Hepatocyte (in vitro differentiated cells): Measurements from ENCODE around the gene TWSG1. TPM values are rescaled to one million over a fixed set of nuclear protein-coding genes. Genes with fewer than 3 reads are reported as not detected.
"Not testable (repeated sequence)": the region's sequence is repeated elsewhere in the genome, so short reads cannot be mapped to it uniquely, and the experiment has no call there.

ENCODE experiments used
- DNase-seq: peaks from one replicate; pipeline ENCODE4 v3.0.0-alpha.2; 2016; ENCODE audit warnings: low spot score
- H2AFZ ChIP-seq: fragments of 200-600 bp; sonication (generic); 2 replicates; pipeline ENCODE4 v1.6.0; 2016; ENCODE audit warnings: antibody characterized with exemption, mild to moderate bottlenecking
- H3K27ac ChIP-seq: fragments of 200-600 bp; sonication (generic); 2 replicates; pipeline ENCODE4 v1.5.1; 2016; ENCODE audit warnings: mild to moderate bottlenecking
- H3K27me3 ChIP-seq: fragments of 200-600 bp; sonication (generic); 2 replicates; pipeline ENCODE4 v1.6.1; 2016
- H3K36me3 ChIP-seq: fragments of 200-600 bp; sonication (generic); replicated peaks from 2 replicates; pipeline ENCODE4 v1.5.1; 2016; ENCODE audit warnings: low read depth; ENCODE audit not compliant: insufficient read depth
- H3K4me1 ChIP-seq: fragments of 200-600 bp; sonication (generic); 2 replicates; pipeline ENCODE4 v1.5.1; 2016; ENCODE audit warnings: mild to moderate bottlenecking, moderate library complexity; ENCODE audit not compliant: insufficient read depth
- H3K4me2 ChIP-seq: fragments of 200-600 bp; sonication (generic); 2 replicates; pipeline ENCODE4 v1.6.0; 2016
- H3K4me3 ChIP-seq: fragments of 200-600 bp; sonication (generic); 2 replicates; pipeline ENCODE4 v1.5.1; 2016; ENCODE audit warnings: mild to moderate bottlenecking
- H3K79me2 ChIP-seq: fragments of 200-600 bp; sonication (generic); 2 replicates; pipeline ENCODE4 v1.6.0; 2017; ENCODE audit warnings: mild to moderate bottlenecking
- H3K9me2 ChIP-seq: fragments of 200-600 bp; sonication (generic); replicated peaks from 2 replicates; pipeline ENCODE4 v1.6.0; 2017; ENCODE audit warnings: mild to moderate bottlenecking; ENCODE audit not compliant: insufficient read depth
- H3K9me3 ChIP-seq: fragments of 200-600 bp; sonication (generic); 2 replicates; pipeline ENCODE4 v1.5.1; 2016; ENCODE audit warnings: low read depth, mild to moderate bottlenecking
- H4K20me1 ChIP-seq: fragments of 200-600 bp; sonication (generic); 2 replicates; pipeline ENCODE4 v1.6.0; 2016; ENCODE audit warnings: mild to moderate bottlenecking; ENCODE audit not compliant: insufficient read depth, poor library complexity, severe bottlenecking
- CTCF ChIP-seq: fragments of 200-600 bp; sonication (generic); IDR thresholded peaks from 2 replicates; pipeline ENCODE4 v1.5.1; 2016; ENCODE audit warnings: antibody characterized with exemption, mild to moderate bottlenecking; ENCODE audit not compliant: poor library complexity
- EZH2 ChIP-seq: fragments of 200-600 bp; sonication (generic); IDR thresholded peaks from 2 replicates; pipeline ENCODE4 v1.6.1; 2016; ENCODE audit warnings: antibody characterized with exemption, mild to moderate bottlenecking, borderline replicate concordance
- EZH2phosphoT487 ChIP-seq: fragments of 200-600 bp; sonication (generic); IDR thresholded peaks from one replicate; pipeline ENCODE4 v1.6.1; 2018; ENCODE audit warnings: antibody characterized with exemption, mild to moderate bottlenecking, low read depth, moderate library complexity; ENCODE audit not compliant: unreplicated experiment, severe bottlenecking
- WGBS: methylation state at CpG from one replicate; pipeline ENCODE4 v1.1.6; 2016; ENCODE audit warnings: low lambda C conversion rate; ENCODE audit errors: missing lambda C conversion rate; 5-methylcytosine and 5-hydroxymethylcytosine counted together
- polyA plus RNA-seq: library from polyadenylated mRNA; unstranded; fragments of >200 nt; fragmentation: Nextera tagmentation; extraction: Ambion mirVana; gene quantifications from 2 replicates; pipeline ENCODE4 v1.2.1, GENCODE V29; 2016
- total RNA-seq: library from RNA; depleted of rRNA; stranded (reverse); fragments of >200 nt; gene quantifications from 2 replicates; pipeline ENCODE4 v1.2.3, GENCODE V29; 2014

The TWSG1 gene
- total and polyA plus RNA-seq, 2 experiments from 2014 or later, result 36.7 to 61.4 TPM

GRCh38 chr18:9428301-9428706, 93.7 kb downstream of the TWSG1 start:
- Histone ChIP-seq H3K27ac (no peak overlapping the region), H3K27me3 (no peaks in the 10 kb centered on the region), H3K4me2 (no peak overlapping the region), H2AFZ (no peak overlapping the region), H3K79me2 (no peaks in the 10 kb centered on the region), H3K4me1 (no peaks in the 10 kb centered on the region), H4K20me1 (no peaks in the 10 kb centered on the region), H3K36me3 (no peaks in the 10 kb centered on the region), H3K9me3 (no peaks in the 10 kb centered on the region), H3K9me2 (no peaks in the 10 kb centered on the region), H3K4me3 (no peak overlapping the region)
- TF ChIP-seq CTCF (no peak), EZH2 (no peak), EZH2phosphoT487 (no peak)
- DNase-seq, result no peak
- WGBS, result 93% methylated on average over 11 of the region's 11 CpGs

- TF ChIP-seq EZH2phosphoT487 (no peak), EZH2 (no peak)
- WGBS, result 95% methylated on average over 6 of the region's 6 CpGs
- H3K4me3 ChIP-seq, result no peak overlapping the region
- no peak overlapping the region for H3K4me2 ChIP-seq
- no peaks in the 10 kb centered on the region for H3K27me3 ChIP-seq
- H3K4me1 ChIP-seq, result peaks cover 2% of the 10 kb centered on the region
- H3K79me2 ChIP-seq, result no peaks in the 10 kb centered on the region
- no peaks in the 10 kb centered on the region for H4K20me1 ChIP-seq
- DNase-seq, result no peak
- H3K36me3 ChIP-seq, result no peaks in the 10 kb centered on the region
- H2AFZ ChIP-seq, result no peak overlapping the region
- no peaks in the 10 kb centered on the region for H3K9me2 ChIP-seq
- H3K9me3 ChIP-seq, result no peaks in the 10 kb centered on the region
- no peak overlapping the region for H3K27ac ChIP-seq
Observed at GRCh38 chr18:9428862-9429661, 94.5 kb downstream of the TWSG1 start.

GRCh38 chr18:9429662-9429993, 95.1 kb downstream of the TWSG1 start:
- H3K4me1 ChIP-seq, result peaks cover 4% of the 10 kb centered on the region
- no peak overlapping the region for H3K4me3 ChIP-seq
- H3K9me2 ChIP-seq, result no peaks in the 10 kb centered on the region
- no peak for DNase-seq
- no peaks in the 10 kb centered on the region for H3K9me3 ChIP-seq
- 64% methylated on average over 3 of the region's 3 CpGs for WGBS
- H3K36me3 ChIP-seq, result no peaks in the 10 kb centered on the region
- no peak overlapping the region for H2AFZ ChIP-seq
- no peak for TF ChIP-seq EZH2
- TF ChIP-seq EZH2phosphoT487, result no peak
- no peak for TF ChIP-seq CTCF
- no peaks in the 10 kb centered on the region for H4K20me1 ChIP-seq
- no peaks in the 10 kb centered on the region for H3K79me2 ChIP-seq
- H3K4me2 ChIP-seq, result no peak overlapping the region
- H3K27ac ChIP-seq, result no peak overlapping the region
- H3K27me3 ChIP-seq, result no peaks in the 10 kb centered on the region

- H3K4me3 ChIP-seq, H2AFZ ChIP-seq, H3K27ac ChIP-seq, H3K4me2 ChIP-seq, H4K20me1 ChIP-seq, DNase-seq, H3K36me3 ChIP-seq, H3K9me3 ChIP-seq, H3K9me2 ChIP-seq, H3K4me1 ChIP-seq, H3K79me2 ChIP-seq, H3K27me3 ChIP-seq: not testable (repeated sequence)
- 94% methylated on average over 22 of the region's 22 CpGs for WGBS
Observed at GRCh38 chr18:9430315-9430714, 95.7 kb downstream of the TWSG1 start.
